ENCODE measurements around the gene PIGU.

- TF ChIP-seq CTCF (IDR thresholded peaks at IDR 0.05) (no peak), POLR2A (IDR thresholded peaks at IDR 0.05) (no peak)
Observed at GRCh38 chr20:34720266-34720665, 43.4 kb upstream of the PIGU start.

Measured in heart left ventricle (tissue), 13 donors.